GM19240 (cell line): Measurements from ENCODE around the gene SLC16A5.
"Not testable (repeated sequence)": the region's sequence is repeated elsewhere in the genome, so short reads cannot be mapped to it uniquely, and the experiment has no call there.

Experiments used
- DNase-seq: peaks from one replicate; pipeline ENCODE4 v3.0.0; 2011; ENCODE audit warnings: low spot score; ENCODE audit not compliant: insufficient read length

The SLC16A5 gene

DNA sequence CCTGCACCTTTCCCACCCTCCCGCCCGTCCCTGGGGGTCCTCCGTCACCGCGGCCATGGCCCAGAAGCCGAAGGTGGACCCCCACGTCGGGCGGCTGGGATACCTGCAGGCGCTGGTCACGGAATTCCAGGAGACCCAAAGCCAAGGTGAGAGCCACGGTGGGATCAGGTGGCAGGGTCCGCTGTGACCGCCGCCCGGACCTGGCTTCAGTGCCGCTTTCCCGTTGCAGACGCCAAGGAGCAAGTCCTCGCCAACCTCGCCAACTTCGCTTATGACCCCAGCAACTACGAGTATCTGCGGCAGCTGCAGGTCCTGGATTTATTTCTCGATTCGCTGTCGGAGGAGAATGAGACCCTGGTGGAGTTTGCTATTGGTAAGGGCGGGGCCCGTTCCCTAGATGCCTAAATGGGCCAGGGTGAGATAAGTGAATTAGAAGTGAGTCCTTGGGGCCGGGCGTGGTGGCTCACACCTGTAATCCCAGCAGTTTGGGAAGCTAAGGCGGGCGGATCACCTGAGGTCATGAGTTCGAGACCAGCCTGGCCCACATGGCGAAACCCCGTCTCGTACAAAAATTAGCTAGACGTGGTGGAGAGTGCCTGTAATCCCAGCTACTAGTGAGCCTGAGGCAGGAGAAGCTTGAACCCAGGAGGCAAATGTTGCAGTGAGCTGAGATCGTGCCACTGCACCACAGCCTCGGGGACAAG, 22.6 kb downstream of the SLC16A5 start:
- DNase-seq: no peak

DNA sequence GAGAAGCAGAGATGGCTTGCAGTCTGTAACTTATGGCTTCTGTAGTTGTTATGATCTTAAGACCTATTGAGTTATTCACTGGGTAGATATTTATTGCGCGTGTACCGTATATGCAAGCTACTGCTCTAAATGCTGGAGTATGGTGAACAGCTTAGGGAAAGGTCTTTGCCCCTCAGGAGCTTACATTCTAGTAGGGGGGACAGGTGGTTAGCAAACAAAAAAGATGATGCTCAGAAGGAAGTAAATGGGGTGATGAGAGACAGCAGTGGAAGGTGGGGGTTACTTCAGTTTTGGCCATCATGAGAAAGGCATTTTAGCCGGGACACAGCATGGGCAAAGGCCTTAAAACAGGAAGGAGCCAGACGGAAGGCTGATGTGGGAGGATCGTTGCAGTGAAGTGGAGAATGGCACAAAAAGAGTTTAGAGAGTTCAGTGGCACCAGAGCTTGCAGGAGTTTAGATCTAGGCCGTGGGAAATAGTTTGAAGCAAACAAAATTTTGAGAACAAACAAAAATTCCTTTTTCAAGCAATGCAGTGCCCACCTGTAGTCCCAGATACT, 24.1 kb downstream of the SLC16A5 start:
- no peak for DNase-seq

DNA sequence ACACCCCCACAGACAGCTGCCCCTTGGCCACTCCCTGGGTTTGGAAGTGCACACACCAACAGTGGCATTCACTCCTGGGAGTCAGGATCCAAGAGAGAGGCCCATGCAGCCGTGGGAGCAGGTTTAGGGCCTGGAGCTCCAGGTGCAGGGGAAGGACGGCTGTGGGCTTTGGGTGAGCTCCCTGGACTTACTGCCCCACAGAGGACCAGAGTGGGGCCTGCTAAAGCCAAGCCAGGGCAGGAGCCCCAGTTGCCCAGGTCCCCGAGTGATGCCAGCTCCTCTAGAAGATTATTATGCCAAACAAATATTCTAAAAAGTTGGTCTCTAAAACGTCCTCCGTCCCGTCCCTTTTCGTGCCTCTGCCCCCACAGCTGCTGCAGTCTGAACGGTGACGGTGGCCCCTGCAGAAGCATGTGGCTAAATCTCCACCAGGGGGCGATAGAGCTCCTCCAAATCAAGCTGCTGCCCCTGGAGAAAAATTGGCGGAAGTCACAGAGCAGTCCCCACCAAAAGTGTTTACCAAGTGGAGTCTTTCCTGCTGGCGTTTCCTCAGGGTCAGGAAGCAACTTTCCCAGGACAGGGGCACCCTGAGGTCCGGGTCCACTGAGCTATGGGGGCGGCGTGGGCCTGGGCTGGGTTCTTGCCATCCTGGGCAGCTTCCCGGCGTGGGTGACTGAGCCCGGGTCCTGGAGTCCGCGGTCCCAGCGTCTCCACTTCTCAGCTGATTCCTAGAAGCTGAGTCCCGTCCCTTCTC, 26.2 kb downstream of the SLC16A5 start:
- peak; percentile 74 for DNase-seq

DNA sequence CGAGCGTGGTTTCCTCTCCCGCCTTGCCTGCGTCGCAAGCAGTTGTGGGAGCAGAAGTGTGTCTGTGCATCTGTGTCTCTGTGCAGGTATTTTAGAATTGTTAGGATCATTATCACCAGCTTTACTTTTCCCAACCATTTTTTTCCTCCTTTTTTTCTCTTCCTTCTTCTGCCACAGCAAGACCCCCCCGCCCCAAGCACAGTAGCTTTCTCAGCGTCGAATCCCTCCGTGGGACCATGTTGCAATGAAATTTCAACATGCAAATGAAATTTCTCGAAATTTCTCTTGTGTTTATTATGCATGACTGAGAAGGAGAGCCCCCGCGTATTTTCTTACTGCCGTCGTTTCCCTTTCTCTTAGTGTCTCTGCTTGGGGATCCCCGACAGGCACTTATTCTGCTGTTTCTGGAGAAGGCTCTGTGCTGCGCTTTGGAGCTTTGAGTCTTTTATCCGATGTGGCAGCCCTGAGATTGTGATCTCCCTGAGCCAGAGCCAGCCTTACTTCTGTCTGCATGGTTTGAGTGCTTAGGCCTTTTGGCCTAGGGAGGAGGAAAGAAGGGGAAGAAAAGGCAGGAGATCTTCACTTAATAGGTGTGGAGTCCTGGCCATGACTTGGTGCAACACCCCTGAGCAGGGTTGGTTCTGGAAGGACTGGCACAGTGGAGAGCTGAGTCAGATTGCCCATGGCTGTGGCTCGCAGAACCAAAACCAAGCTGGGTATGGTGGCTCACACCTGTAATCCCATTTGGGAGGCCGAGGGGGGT, 27.0 kb downstream of the SLC16A5 start:
- no peak for DNase-seq

DNA sequence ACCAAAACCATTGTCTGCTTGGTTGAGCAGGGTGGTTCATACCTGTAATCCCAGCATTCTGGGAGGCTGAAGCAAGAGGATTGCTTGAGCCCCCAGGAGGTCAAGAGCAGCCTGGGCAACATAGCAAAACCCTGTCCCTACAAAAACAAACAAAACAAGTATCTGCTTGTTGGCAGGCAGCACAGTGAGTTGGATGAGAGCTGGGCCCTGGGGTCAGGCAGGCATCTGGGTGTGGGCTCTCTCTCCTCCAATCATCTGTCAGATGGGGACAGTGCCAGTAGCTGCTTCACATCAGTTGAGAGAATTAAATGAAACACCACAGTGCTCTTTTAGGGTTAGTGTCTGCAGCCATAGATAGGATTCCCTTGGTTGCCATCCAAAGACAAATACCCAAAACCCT, 27.8 kb downstream of the SLC16A5 start:
- no peak for DNase-seq

DNA sequence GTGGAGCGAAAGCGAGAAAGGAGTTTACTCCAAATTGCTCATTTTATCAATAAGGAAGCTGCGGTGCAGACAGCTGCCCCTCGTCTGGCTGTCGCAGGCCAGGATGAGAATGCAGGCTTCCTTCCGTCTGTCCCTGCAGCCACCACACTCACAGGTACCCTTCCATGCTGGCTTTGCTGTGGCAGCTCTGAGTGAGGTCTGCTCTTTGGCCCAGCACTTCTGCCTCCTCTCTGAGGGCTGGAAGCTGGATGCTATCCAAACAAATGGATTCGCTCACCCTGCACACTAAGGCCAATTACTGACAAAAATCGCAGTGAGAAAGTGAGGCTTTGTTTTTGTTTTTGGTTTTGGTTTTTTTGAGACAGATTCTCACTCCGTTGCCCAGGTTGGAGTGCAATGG, 29.0 kb downstream of the SLC16A5 start:
- DNase-seq: no peak

DNA sequence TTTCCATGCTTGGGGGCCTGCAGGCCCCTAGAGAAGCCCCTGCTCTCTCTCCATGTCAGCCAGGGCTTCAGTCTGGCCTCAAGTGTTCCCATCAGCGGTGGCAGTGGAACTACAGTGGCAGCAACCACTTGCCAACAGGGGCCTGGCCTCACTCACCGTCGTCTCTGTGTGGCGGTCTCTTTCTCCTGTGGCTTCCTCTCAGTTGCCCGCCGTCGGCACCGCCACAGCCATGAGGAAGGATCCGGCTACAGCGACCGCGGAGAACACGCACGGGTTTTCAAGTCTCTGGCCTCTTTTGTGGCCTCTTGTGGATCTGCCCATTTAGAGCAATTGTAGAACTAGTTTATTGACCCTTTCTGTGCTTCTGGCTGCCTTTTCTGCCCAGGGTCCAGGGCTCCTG, 30.6 kb downstream of the SLC16A5 start:
- no peak for DNase-seq

DNA sequence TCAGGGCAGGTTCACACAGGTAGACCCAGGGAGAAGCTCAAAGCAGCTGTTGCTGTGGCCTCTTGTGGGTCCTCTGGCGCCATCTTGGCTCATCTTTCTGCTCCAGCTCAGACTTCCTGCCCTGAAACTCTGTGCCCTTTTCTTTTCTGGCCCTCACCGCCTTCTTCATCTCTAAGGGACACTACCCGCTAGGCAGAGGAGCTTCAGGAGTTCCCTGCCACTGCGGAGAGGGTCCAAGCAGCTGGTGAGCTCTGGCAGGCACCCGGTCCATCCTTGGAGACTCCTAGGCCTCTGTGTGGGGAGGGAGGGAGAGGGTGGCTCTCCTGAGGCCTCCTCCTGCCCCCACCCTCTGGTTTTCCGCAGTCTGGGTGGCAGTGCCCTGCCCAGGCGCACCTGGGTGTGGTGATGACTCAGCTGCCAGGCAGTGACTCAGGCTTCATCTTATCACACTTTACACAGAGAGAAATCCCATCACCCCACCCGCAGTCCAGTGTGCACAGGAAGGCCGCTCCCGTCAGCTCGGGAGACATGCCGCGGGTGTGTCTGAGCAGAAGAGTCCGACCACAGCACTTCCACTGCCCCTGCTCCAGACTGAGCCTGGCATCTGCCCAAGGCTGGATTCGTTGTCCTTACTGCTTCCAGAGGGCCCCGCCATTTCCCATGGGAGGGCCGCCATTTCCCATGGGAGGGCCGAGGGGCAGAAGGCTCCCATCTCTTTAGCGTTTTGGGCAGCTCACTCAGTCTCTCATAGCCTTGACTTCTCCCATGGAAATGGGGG, 36.5 kb downstream of the SLC16A5 start:
- no peak for DNase-seq

DNA sequence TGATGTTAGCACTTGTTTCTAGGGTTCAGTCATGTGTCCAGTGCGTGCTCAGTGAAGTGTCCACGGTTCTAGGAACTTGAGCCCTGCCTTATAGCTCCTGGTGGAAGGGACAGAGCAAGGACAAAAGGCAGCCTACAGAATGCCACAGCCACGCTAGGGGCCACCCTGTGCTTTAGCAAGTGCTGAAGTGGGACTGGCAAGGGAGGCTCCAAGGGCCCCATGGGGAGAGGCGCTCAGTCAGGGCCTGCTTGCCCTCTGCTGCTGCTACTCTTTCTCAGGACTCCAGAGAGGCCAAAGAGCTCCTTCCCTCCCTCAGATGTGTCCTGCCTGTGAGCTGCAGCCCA, 37.0 kb downstream of the SLC16A5 start:
- DNase-seq: no peak

DNA sequence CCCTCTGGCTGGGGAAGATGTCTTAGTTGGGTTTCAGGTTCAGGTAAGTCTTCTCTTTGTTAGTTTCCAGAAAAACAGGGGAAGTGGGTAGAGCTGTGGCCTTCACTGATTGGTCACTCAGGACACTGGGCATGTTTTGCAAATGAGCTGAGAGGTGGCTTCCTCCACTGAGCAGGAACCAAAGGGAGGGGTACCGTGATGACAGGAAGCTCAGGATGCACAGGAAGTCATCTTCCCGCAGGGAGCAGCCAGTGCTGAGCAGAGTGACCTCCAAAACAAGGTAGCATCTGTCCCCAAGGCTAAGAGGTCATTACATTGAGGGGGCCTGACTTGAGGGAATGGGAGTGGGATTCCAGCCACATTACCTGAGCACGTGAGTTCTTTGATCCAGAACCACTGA, 38.2 kb downstream of the SLC16A5 start:
- no peak for DNase-seq

DNA sequence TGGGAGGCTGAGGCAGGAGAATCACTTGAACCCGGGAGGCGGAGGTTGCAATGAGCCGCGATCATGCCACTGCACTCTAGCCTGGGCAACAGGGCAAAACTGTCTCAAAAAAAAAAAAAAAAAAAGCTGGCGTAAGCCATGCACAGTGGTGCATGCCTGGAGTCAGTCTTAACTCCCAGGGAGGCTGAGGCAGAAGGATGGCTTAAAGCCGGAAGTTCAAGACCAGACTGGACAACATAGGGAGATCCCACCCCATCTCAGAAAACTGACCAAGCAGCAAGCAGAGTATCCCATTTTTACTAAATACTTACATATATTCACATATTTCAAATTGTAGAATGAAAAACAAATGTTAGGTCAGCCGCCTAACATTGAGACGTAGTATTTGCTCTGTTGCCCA, 39.2 kb downstream of the SLC16A5 start:
- no peak for DNase-seq

DNA sequence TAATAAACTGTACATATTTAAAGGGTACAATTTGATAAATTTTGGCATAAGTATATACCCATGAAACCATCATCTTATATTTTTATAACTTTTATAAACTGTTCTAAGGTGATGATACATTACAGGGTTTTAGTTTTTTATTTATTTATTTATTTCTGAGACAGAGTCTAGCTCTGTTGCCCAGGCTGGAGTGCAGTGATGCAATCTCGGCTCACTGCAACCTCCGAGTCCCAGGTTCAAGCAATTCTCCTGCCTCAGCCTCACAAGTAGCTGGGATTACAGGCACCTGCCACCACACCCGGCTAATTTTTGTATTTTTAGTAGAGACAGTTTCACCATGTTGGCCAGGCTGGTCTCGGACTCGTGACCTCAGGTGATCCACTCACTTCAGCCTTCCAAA, 40.2 kb downstream of the SLC16A5 start:
- DNase-seq: not testable (repeated sequence)

DNA sequence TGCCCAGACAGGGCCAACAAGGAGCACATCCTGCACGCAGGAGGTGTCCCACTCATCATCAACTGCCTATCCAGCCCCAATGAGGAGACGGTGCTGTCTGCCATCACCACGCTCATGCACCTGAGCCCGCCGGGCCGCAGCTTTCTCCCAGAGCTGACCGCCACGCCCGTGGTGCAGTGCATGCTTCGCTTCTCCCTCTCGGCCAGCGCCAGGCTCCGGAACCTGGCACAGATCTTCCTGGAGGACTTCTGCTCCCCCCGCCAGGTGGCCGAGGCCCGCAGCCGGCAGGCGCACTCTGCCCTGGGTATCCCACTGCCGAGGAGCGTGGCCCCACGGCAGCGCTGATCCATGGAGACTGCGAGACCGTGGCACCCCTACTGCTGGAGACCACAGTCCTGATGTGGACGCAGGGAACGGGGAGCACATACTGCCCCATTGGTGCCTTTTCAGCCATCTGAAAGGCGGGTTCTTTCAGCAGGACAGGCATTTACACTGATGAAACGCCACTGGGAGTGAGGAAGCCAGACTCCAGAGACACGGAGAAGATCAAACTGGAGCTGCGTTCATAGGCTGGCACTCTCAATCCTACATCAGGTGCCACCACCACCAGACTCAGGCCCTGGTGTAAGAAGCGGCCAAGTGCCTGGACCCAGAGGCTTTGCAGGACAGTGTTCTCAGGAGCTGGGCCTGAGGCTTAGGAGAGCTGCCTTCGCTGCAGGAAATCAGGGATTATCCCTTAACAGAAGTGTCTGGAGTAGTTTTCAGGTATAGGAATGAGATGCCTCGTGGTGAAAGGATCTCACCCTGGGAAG, 41.1 kb downstream of the SLC16A5 start:
- no peak for DNase-seq

DNA sequence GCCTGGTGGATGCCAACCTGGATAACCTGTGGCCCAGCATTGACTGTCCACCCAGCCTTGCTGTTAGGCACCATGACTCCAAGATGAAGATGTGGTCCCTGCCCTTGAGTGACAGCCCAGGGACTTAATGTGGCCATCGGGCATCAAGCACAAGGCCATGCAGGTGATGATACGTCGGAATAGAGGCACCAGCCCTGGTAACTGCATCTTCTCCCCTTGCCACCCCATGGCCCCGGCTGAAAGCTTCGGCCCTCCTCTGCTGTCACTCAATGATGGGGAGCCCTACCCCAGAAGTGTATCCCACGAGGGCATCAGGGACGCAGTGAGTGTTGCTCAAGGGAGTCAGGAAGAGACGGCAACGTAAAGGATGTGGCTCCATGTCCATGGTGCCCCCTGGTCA, 41.8 kb downstream of the SLC16A5 start:
- no peak for DNase-seq

DNA sequence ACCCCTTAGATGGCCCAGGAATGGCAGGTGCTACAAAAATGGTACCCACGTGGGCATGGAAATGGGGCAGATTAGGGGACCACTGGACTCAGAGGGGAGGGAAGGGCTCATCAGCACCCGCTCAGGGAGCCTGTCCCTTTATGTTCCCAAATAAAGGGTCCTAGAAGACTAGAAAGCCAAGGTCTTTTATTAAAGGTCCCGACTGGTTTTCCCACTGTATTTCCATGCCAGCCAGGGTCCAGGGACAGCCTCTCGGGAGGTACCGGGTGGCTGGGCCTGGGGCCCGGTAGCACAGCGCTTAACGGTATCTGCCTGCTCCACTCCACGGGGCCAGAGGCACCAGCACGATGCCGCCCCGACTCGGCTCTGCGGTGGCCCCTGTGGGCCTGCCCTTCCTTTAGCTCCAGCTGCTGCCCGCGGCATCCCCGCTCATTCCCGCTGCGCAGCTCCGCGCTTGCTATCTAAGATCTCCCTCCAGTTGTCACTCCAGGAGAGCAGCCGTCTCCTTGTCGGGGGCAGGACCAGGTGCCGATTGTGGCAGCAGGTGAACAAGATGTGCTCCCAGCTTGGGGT, 42.4 kb downstream of the SLC16A5 start:
- DNase-seq: no peak

DNA sequence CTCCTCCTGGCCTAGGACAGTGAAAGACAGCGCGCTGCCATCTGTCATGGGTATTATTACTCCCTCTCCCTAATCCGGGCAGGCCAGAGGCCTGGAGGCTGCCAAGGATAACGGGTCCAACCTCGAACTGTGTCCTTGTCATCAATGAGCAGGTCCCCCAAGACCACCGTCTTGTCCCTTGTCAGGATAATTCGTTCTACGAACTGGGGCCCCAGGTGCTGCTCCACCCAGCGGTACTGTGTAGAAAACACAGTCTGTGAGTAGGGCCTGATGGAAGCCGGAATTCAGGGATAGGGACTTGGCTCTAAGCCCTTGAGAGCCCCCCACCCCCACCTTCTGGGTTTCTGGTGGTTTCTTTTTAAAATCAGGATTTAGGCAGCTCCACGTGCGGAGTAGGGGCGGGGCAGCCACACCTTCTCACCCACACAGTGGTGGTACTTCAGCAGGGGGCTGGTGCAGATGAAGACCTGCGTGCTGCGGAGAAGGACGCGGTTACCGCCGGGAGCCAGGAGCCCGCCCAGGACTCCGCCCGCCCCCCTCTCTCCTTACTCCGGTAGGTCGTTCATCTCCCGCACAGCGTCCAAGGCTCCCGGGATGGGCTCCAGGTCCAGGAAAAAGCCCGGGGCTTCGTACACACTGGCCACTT, 43.0 kb downstream of the SLC16A5 start:
- no peak for DNase-seq

DNA sequence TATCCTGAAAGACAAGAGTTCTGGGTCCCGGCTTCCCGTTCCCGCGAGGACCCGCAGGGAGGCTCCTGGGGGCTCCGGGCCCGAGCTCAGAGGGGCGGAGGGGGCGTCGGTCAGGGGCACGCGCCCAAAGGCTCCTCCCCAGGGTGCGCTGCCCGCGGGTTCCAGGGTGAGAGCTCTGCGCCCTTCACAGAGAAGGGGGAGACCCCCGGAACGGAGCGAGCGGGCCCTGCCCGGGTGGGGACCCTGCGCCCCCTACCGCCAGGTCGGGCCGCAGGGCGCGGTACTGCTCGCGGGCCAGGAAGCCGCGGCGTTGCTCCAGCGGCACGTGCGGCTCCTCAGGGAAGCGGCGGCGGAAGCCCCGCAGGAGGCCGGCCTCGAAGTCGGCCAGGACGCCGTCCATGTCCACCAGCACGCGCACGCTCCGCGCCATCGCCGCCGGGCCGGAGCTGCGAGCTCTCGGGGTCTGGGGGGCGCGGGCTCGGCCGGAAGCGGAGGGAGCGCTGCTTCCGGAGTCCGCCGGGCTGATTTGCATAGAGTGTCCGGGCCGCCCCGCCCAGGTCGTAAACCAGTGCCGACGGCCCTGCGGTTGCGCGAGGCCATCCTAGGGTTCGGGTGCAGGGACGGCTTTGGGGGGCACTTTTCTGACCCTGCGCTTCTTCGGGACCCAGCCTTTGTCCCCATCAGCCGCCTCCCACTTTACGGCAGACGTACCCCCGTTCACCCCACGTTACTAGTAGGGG, 43.7 kb downstream of the SLC16A5 start, which contains the start of gene NT5C:
NT5C (minus strand) TSS at position 465 of the 740 bp plus-strand sequence; CDS start at position 430, 35 bp downstream.
- DNase-seq: peak; percentile 80
